Epithelial cell of prostate (primary cell): ENCODE results near the gene INSM1.
"Not testable (repeated sequence)": the region's sequence is repeated elsewhere in the genome, so short reads cannot be mapped to it uniquely, and the experiment has no call there.

Source experiments
- DNase-seq: peaks from one replicate; pipeline ENCODE4 v3.0.0-alpha.2; 2011; ENCODE audit warnings: low read depth, low spot score
- H3K27ac ChIP-seq: fragments of 450-650 bp; 2 replicates; pipeline ENCODE4 v1.5.1; 2017; ENCODE audit warnings: mild to moderate bottlenecking

Gene INSM1, protein sequence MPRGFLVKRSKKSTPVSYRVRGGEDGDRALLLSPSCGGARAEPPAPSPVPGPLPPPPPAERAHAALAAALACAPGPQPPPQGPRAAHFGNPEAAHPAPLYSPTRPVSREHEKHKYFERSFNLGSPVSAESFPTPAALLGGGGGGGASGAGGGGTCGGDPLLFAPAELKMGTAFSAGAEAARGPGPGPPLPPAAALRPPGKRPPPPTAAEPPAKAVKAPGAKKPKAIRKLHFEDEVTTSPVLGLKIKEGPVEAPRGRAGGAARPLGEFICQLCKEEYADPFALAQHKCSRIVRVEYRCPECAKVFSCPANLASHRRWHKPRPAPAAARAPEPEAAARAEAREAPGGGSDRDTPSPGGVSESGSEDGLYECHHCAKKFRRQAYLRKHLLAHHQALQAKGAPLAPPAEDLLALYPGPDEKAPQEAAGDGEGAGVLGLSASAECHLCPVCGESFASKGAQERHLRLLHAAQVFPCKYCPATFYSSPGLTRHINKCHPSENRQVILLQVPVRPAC

DNA sequence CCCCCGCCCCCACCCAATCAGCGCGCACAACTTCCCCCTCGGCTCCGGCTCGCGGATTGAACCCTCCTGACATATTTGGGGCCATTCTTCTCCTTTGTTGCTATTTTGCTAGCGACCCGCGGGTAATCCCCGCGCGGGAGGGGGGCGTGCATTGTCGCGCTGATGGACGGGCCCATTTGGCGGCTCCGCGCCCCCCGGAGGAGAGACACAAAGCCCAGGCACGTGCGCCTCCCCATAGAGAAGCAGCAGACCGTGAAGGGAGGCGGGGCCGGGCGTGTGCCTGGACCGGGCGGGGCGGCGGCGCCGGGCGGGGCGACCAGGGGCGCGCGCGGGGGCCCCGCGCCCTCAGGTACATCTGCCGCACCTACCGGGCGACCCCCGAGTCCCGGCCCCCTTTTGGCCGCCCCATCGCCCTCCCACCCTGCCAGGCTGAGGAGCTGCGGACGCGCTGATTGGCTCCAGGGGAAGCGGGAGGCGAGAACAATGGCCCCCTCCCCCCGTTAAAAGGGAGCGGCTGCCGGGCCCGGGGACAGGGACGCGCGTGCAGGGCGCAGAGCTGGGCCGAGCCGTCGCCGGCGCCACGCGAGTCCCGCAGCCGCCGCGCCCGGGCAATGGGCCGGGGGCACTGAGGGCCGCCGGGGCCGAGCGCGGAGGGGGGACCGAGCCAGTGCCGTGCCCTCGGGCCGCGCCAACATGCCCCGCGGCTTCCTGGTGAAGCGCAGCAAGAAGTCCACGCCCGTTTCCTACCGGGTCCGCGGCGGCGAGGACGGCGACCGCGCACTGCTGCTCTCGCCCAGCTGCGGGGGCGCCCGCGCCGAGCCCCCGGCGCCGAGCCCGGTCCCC is at the start of gene INSM1:
INSM1 (plus strand) TSS at position 530 of the 843 bp plus-strand sequence; CDS start at position 694, 164 bp downstream.
- DNase-seq = no peak
- no peak within 1 kb of the TSS for H3K27ac ChIP-seq

DNA sequence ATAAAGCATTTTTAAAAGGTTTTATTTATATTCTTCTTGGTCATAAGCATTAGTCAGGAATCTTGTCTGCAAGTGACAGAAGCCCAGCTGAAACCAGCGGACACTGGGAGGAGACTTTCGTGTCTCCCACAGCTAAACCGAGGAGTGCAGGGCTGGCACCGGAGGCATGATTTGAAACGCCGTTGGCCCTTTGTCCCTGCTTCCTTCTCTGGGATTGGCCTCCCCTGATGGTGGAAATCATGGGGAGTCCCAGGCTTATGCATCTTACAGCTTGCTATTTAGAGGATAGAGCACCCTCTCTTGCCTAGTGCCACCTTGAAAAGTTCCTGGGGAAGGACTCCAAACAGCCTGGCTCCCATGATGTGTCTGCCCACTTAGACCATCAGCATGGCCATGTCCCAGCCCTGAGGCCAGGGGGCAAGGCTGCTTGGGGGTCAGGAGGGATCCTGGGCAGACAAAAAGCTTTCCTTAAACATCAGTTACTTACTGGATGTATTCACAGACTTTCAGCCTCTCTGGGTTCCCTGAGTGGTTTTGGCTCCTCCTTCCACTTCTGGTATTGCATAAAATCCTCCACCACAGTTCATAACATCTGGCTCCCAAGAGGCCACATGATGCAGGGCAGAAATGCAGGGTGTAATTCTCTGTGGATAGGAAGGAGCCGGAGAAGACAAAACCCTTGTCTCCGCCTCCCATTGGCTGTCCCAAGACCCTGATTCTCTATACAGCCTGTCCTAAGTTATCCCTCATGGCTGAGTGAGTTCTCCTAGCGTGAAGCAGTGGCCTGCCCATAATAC is 49.3 kb upstream of the INSM1 start:
- no peak for DNase-seq
- H3K27ac ChIP-seq = no peak overlapping the region

DNA sequence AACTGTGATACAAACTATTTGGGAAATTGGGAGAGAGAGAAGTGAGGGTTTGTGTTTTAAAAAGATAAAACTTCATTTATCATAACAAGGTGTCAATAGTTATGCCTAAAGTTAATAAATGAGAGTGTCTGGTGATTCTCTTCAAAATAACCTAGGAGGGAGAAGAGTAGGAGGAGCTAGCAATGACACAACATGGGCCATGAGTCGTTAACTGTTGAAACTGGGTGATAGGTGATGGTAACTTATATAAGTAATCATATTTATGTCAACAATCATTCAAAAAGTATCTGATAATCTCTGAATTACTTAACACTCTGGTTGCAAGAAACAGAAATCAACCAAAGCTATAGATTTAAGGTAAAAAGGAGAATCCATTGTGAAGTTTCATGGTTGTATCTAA is 46.8 kb upstream of the INSM1 start:
- no peak for DNase-seq
- H3K27ac ChIP-seq = no peak overlapping the region

- H3K27ac ChIP-seq = no peak overlapping the region
- no peak for DNase-seq
Measured at GRCh38 chr20:20321917-20322316, 46.0 kb upstream of the INSM1 start.

- DNase-seq = no peak
Measured at GRCh38 chr20:20322912-20323311, 45.0 kb upstream of the INSM1 start.

GRCh38 chr20:20327746-20328145 is 40.2 kb upstream of the INSM1 start:
- H3K27ac ChIP-seq = no peak overlapping the region
- no peak for DNase-seq

More at GRCh38 chr20:20322912-20323311, 45.0 kb upstream of the INSM1 start:
- no peak overlapping the region for H3K27ac ChIP-seq

DNA sequence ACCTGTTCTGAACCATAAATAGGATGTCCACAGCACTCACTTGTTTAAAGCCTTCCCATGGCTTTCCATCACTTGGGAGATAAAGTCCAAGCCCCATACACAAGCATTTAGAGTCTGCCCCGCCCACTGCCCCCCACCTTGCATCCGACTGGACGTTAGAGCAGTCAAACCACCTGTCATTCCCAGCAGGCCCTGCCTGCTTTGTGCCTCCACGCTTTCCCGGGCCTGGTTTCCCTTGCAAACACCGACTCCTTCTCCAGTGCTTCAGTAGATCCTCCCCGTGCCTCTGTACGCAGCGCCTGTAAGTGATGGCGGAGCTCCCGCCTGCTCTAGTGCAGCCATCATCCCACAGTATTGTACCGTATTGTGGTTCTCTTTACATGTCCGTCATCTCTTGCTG is 38.3 kb upstream of the INSM1 start:
- no peak overlapping the region for H3K27ac ChIP-seq
- no peak for DNase-seq

- no peak overlapping the region for H3K27ac ChIP-seq
- DNase-seq = no peak
Measured at GRCh38 chr20:20331156-20331555, 36.7 kb upstream of the INSM1 start.

- DNase-seq = no peak
- no peak overlapping the region for H3K27ac ChIP-seq
Measured at GRCh38 chr20:20331817-20332216, 36.1 kb upstream of the INSM1 start.

DNA sequence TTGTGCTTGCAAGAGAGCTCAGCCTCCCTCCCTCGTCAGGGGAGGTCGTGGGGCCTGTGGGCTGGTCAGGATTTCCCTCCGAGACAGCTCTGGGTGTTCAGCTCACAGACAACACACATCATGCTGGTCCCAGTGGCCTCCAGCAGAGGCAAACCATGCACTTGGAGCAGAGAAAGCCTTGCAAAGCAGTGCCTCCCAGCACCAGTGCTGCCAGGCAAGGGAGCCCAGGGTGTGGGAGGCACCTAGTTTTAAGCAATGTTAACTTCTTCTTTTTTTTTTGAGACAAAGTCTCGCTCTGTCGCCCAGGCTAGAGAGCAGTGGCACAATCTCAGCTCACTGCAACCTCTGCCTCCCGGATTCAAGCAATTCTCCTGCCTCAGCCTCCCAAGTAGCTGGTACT is 34.0 kb upstream of the INSM1 start:
- H3K27ac ChIP-seq = no peak overlapping the region
- DNase-seq = no peak

DNA sequence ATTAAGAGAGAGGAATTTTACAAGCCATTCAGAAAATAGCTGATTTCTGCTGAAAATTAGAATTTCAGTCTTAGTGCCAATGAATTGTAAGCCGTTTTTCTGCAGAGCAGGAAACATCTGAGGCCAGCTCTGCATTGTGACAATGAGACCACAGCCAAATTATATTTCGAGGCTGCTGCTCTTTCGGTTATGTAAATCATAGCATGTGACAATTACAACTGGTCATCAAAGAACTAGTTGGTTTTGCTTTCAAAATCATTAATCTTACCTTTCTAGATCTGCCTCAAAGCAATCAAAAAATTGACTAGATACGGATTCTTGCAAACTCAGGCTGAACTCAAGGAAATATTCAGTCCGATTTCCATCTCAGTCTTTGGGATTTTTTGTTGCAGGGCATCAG is 33.4 kb upstream of the INSM1 start:
- no peak for DNase-seq
- H3K27ac ChIP-seq = no peak overlapping the region

GRCh38 chr20:20338133-20338730 is 29.7 kb upstream of the INSM1 start:
- DNase-seq = no peak
- H3K27ac ChIP-seq = no peak overlapping the region

DNA sequence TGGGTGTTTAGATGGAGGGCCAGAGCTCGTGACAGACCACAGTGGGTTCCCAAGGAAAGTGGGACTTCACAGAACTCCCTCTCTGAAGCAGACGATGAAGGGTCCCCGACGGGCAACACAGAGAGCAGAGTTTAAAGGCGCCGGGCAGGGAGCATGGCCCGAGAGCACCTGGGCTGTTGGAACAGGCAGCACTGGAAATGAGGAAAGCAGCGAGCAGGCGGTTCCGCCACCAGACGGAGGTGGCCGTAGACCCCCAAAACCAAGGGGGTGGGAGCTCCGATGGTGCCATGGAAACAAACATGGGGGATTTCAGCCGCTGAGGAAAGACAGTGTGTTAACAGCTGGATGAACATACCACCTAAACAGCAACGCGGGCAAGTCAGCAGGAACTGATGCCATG is 27.5 kb upstream of the INSM1 start:
- no peak overlapping the region for H3K27ac ChIP-seq
- DNase-seq = no peak

DNA sequence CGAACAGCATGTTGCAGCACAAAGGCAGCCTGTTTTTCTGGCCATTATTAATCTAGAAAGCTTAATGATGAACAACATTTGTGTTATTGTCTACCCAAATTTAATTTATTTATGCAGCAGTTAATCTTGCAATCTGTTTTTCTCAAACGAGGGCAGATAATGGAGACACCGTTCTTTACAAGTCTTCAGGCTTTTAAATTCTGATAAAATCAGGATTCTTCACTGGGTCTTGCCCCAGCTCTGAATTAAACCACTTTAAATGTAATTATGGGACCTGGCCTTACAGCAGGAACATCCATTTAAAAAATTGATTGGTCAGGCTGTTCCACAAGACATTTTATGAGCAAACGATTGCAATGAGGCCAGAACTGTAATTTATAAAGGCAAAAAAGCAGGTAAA is 26.5 kb upstream of the INSM1 start:
- H3K27ac ChIP-seq = no peak overlapping the region
- no peak for DNase-seq

DNA sequence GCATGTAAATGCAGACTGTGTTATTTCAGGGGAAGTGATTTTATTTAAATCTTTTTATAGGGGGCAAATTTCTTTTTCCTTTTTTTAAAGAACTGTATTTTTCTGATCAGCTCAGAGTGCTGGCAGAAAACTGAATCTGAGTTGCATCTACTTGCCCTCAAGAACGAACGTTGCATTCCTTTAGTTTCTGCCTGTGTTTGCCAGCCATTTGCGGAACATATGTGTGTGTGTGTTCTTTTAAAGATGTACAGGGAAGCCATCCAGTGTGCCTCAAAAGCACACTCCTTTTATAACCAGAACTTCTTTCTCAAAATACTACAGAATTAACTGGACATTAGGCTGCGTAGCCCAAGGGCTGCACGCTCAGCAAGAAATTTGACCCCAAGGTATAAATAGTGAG is 25.8 kb upstream of the INSM1 start:
- H3K27ac ChIP-seq = no peak overlapping the region
- DNase-seq = no peak

DNA sequence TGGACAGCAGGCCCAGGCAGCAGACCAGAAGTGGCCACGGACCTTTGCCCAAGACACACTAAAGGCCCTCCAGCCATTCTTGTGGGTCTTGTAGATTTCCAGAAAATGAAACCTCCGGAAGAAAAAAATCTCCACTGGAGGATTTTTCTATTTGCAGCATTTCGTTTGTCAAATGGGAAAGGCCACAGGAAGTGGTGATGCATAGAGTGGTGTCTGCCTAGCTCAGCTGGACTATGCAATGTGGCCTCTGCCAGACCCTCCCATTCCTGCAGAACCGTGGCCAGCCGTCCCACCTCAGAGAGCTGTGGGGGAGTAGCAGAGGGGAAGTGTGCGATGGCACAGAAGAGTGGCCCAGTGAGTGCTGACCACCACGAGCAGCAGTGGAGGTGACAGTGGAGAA is 24.0 kb upstream of the INSM1 start:
- no peak overlapping the region for H3K27ac ChIP-seq
- DNase-seq = no peak

GRCh38 chr20:20344476-20344875 is 23.4 kb upstream of the INSM1 start:
- no peak overlapping the region for H3K27ac ChIP-seq
- no peak for DNase-seq

GRCh38 chr20:20353576-20353975 is 14.3 kb upstream of the INSM1 start:
- no peak for DNase-seq
- H3K27ac ChIP-seq = no peak overlapping the region

- H3K27ac ChIP-seq, DNase-seq: not testable (repeated sequence)
Measured at GRCh38 chr20:20355503-20355902, 12.4 kb upstream of the INSM1 start.

DNA sequence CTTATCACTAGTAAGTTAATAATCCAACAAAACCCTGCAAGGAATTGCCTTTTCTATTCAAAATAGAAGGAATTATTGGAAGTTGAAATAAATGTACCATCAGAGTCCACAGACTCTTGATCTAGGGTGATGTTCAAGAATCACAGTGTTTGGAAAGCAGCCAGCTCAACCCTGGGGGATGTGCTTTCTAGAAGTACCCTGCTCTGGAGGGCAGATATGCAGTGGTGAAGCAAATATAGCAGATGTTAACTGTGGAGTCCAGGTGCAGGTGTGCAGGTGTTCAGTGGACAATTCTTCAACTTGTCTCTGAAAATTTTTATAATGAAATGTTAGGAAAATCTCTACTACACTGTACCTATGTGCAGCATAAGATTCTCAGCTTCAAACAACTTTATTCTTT is 9.1 kb upstream of the INSM1 start:
- no peak for DNase-seq
- H3K27ac ChIP-seq = no peak overlapping the region
